ENCODE data around the gene DHCR7. TPM values are rescaled to one million over a fixed set of nuclear protein-coding genes. Genes with fewer than 3 reads are reported as not detected.

DHCR7 gene
- polyA plus RNA-seq, 1 of the 3 experiments (the other 2 are of a cell fraction): 21.4 TPM

DNA sequence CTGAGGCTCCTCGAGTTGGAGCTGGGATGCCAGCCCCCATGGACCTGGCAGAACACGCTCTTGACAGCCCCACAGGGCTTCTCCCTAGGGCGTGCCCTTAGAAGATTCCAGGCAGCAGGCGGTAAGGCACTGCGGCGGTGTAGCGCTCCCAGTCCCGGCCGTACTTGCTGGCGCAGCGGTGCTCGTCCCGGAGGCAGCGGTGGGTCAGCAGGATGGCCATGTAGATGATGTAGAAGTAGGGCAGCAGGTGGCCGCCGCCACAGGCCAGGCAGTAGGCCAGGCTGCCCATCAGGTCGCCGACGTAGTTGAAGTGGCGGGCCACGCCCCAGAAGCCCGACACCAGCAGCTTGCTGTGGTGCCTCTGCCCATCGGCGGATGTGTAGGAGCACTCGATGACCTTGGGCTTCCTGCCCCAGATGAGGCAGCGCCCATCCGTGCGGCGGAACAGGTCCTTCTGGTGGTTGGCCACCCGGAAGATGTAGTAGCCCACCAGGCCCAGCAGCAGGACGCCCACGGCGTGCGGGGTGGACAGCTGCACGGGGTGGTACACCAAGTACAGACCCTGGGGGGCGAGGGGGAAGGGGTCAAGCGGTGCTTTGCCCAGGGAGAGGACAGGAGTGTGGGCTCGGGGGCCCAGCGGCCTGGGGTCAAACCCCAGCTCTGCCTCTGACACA is 12.8 kb downstream of the DHCR7 start:
- Histone ChIP-seq H3K4me1 (ENCODE audit: control insufficient read depth in 1 of 2, insufficient read depth in 2 of 2, low read depth in 1 of 2, low read length in 1 of 2) (no peaks in the 10 kb centered on the region; a peak in 1 of 4 replicates), H3F3A (replicated peaks; ENCODE audit: insufficient read depth) (no peaks in the 10 kb centered on the region), H3K9ac (no peak overlapping the region), H3K9me2 (no peaks in the 10 kb centered on the region), H3K9me3 (no peaks in the 10 kb centered on the region), H3K4me3 (ENCODE audit: low read depth in 2 of 2, low read length in 1 of 2) (no peak overlapping the region), H3K27ac (ENCODE audit: low read depth in 2 of 2, low read length in 1 of 2) (no peak overlapping the region), H3K79me2 (ENCODE audit: insufficient read depth) (no peaks in the 10 kb centered on the region), H3K27me3 (ENCODE audit: insufficient read depth) (no peaks in the 10 kb centered on the region), H3K36me3 (replicated peaks in 1 of 2; ENCODE audit: control insufficient read depth in 1 of 2, insufficient read depth in 2 of 2, low read length in 1 of 2) (peaks cover 0 to 20% of the 10 kb centered on the region in 2 experiments), H4K20me1 (ENCODE audit: insufficient read depth) (no peaks in the 10 kb centered on the region), H2AFZ (ENCODE audit: low read depth) (no peak overlapping the region), H3K4me2 (no peak overlapping the region)
- 89% methylated on average over 25 of the region's 39 CpGs for WGBS (ENCODE audit: low lambda C conversion rate)
- CTCF ChIA-PET: no interaction called here
- TF ChIP-seq, protein P1, sequence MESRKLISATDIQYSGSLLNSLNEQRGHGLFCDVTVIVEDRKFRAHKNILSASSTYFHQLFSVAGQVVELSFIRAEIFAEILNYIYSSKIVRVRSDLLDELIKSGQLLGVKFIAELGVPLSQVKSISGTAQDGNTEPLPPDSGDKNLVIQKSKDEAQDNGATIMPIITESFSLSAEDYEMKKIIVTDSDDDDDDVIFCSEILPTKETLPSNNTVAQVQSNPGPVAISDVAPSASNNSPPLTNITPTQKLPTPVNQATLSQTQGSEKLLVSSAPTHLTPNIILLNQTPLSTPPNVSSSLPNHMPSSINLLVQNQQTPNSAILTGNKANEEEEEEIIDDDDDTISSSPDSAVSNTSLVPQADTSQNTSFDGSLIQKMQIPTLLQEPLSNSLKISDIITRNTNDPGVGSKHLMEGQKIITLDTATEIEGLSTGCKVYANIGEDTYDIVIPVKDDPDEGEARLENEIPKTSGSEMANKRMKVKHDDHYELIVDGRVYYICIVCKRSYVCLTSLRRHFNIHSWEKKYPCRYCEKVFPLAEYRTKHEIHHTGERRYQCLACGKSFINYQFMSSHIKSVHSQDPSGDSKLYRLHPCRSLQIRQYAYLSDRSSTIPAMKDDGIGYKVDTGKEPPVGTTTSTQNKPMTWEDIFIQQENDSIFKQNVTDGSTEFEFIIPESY (IDR thresholded peaks at IDR 0.05; ENCODE audit: borderline replicate concordance, low read depth): no peak
- TF ChIP-seq TEAD4 (IDR thresholded peaks at IDR 0.05; ENCODE audit: borderline replicate concordance, insufficient read depth) (no peak), NFIC (IDR thresholded peaks at IDR 0.05; ENCODE audit: borderline replicate concordance) (no peak), EP300 (IDR thresholded peaks at IDR 0.05; ENCODE audit: borderline replicate concordance in 1 of 2, low read depth in 1 of 2, low read length in 1 of 2) (no peak)
- TF ChIP-seq, protein P2, sequence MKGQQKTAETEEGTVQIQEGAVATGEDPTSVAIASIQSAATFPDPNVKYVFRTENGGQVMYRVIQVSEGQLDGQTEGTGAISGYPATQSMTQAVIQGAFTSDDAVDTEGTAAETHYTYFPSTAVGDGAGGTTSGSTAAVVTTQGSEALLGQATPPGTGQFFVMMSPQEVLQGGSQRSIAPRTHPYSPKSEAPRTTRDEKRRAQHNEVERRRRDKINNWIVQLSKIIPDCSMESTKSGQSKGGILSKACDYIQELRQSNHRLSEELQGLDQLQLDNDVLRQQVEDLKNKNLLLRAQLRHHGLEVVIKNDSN (IDR thresholded peaks at IDR 0.05; ENCODE audit: borderline replicate concordance, low read depth): no peak
- TF ChIP-seq, protein P3, sequence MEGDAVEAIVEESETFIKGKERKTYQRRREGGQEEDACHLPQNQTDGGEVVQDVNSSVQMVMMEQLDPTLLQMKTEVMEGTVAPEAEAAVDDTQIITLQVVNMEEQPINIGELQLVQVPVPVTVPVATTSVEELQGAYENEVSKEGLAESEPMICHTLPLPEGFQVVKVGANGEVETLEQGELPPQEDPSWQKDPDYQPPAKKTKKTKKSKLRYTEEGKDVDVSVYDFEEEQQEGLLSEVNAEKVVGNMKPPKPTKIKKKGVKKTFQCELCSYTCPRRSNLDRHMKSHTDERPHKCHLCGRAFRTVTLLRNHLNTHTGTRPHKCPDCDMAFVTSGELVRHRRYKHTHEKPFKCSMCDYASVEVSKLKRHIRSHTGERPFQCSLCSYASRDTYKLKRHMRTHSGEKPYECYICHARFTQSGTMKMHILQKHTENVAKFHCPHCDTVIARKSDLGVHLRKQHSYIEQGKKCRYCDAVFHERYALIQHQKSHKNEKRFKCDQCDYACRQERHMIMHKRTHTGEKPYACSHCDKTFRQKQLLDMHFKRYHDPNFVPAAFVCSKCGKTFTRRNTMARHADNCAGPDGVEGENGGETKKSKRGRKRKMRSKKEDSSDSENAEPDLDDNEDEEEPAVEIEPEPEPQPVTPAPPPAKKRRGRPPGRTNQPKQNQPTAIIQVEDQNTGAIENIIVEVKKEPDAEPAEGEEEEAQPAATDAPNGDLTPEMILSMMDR (IDR thresholded peaks at IDR 0.05): no peak
- POLR2A ChIA-PET: no interaction called here
- DNase-seq: no peak

DNA sequence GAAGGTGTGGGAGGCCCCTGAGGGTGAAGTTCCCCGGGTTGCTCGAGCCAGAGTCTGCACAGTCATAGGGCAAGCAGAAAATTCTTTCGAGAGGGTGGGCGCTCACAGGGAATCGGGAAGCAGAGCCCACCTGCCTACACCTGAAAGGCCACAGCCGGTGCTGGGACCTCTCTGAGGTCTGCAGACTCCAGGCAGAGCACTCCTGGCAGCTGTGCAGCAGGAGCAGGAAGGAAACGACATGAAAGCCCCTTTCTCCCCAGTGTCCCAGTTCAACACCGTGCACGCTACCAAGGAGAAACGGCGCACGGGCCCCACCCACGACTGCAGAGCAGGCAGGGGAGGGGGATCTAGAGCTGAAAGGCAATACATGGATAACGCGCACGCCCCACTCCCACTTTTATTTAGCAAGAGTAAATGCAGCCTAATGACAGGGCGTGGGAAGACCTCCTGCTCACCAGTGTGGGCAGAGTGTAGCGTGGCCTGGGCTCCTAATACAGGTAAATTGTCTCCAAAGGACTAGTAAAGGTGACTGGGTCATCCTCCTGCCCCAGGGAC is 13.5 kb downstream of the DHCR7 start:
- Histone ChIP-seq H3K4me1 (ENCODE audit: control insufficient read depth in 1 of 2, insufficient read depth in 2 of 2, low read depth in 1 of 2, low read length in 1 of 2) (no peaks in the 10 kb centered on the region; a peak in 1 of 4 replicates), H3K27ac (ENCODE audit: low read depth in 2 of 2, low read length in 1 of 2) (no peak overlapping the region), H3K4me2 (no peak overlapping the region), H3K27me3 (ENCODE audit: insufficient read depth) (no peaks in the 10 kb centered on the region), H3K9me2 (no peaks in the 10 kb centered on the region), H4K20me1 (ENCODE audit: insufficient read depth) (no peaks in the 10 kb centered on the region), H3K4me3 (ENCODE audit: low read depth in 2 of 2, low read length in 1 of 2) (no peak overlapping the region), H3K79me2 (ENCODE audit: insufficient read depth) (no peaks in the 10 kb centered on the region), H2AFZ (ENCODE audit: low read depth) (no peak overlapping the region), H3F3A (replicated peaks; ENCODE audit: insufficient read depth) (no peaks in the 10 kb centered on the region), H3K9ac (no peak overlapping the region), H3K9me3 (no peaks in the 10 kb centered on the region), H3K36me3 (replicated peaks in 1 of 2; ENCODE audit: control insufficient read depth in 1 of 2, insufficient read depth in 2 of 2, low read length in 1 of 2) (peaks cover 0 to 18% of the 10 kb centered on the region in 2 experiments)
- WGBS (ENCODE audit: low lambda C conversion rate): 81% methylated on average over 15 of the region's 18 CpGs
- ChIA-PET POLR2A (no interaction called here), CTCF (no interaction called here)
- DNase-seq: no peak
- no peak for TF ChIP-seq FOSL2 (IDR thresholded peaks at IDR 0.05; ENCODE audit: borderline replicate concordance, low read depth)
- TF ChIP-seq, protein P4, sequence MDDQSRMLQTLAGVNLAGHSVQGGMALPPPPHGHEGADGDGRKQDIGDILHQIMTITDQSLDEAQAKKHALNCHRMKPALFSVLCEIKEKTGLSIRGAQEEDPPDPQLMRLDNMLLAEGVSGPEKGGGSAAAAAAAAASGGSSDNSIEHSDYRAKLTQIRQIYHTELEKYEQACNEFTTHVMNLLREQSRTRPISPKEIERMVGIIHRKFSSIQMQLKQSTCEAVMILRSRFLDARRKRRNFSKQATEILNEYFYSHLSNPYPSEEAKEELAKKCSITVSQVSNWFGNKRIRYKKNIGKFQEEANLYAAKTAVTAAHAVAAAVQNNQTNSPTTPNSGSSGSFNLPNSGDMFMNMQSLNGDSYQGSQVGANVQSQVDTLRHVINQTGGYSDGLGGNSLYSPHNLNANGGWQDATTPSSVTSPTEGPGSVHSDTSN (IDR thresholded peaks at IDR 0.05): no peak
- no peak for TF ChIP-seq POLR2AphosphoS5 (IDR thresholded peaks at IDR 0.05; ENCODE audit: low read depth, low read length)
- TF ChIP-seq MXI1 (IDR thresholded peaks at IDR 0.05; ENCODE audit: low read depth, low read length): no peak
- TF ChIP-seq ELF1 (IDR thresholded peaks at IDR 0.05): no peak
- TF ChIP-seq FOXM1 (IDR thresholded peaks at IDR 0.05; ENCODE audit: low read depth): no peak
- TF ChIP-seq EZH2phosphoT487 (IDR thresholded peaks at IDR 0.05; ENCODE audit: borderline replicate concordance, low read depth): no peak
- no peak for TF ChIP-seq SMC3 (IDR thresholded peaks at IDR 0.05; ENCODE audit: low read depth, low read length)
- no peak for TF ChIP-seq RCOR1 (IDR thresholded peaks at IDR 0.05; ENCODE audit: low read length)
- TF ChIP-seq EP300 (IDR thresholded peaks at IDR 0.05; ENCODE audit: borderline replicate concordance in 1 of 2, low read depth in 1 of 2, low read length in 1 of 2): no peak
- no peak for TF ChIP-seq JUND (IDR thresholded peaks at IDR 0.05)
- TF ChIP-seq, protein P1 (IDR thresholded peaks at IDR 0.05; ENCODE audit: borderline replicate concordance, low read depth): no peak
- no peak for TF ChIP-seq FOXJ3 (CRISPR knock-in tag; IDR thresholded peaks at IDR 0.05)
- no peak for TF ChIP-seq CHD2 (IDR thresholded peaks at IDR 0.05; ENCODE audit: low read length, partially characterized antibody)
- TF ChIP-seq TEAD4 (IDR thresholded peaks at IDR 0.05; ENCODE audit: borderline replicate concordance, insufficient read depth): no peak
